ENCODE results near the gene CRELD2.

GRCh38 chr22:49951000-49951677, 32.7 kb downstream of the CRELD2 start:
- TF ChIP-seq CTCF (IDR thresholded peaks at IDR 0.05), result no peak
- peak; percentile 98 for TF ChIP-seq POLR2AphosphoS5 (IDR thresholded peaks at IDR 0.05)

Measured in prostate gland (tissue), 2 donors.